ENCODE data around the gene CRELD2.
A peak's percentile ranks its signal among the peaks of the same experiment; 100 is the strongest.

CRELD2 gene

DNA sequence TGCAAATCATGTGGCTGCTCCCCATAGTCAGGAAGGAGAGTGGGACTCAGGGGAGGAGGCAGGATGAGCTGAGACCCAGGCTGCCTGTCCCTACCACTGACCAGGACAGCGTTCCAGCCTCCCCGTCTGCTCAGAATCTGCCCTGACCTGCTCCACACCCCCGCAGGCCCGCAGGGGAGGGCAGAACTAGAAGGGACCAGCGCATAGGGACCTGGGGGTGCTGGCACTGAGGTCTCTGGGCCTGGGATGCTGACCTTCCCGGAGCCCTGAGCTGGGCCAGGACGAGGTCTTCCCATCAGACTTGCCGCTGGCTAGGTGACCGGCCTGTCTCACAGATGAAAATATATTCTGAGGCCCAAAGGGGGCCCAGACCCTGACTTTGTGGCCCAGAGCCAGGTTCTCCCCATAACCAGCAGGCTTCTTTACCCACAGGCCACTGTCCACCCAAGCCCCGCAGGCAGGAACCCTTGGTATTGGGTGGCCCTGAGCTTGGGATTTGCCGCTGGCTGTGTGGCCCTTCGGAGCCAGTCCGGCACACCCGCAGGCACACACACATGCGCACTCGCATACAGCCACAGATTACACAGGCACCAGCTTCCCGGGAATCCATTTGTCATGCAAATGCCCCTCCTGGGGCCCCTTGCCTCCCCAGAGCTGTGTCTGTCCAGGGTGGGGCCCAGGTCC is 28.3 kb downstream of the CRELD2 start:
- peak overlapping the region; percentile 65 for H3K9ac ChIP-seq (ENCODE audit: low read depth, low read length)
- peaks cover 4% of the 10 kb centered on the region for H3K4me1 ChIP-seq (ENCODE audit: control insufficient read depth, insufficient read depth, low read length)
- H3K27me3 ChIP-seq (ENCODE audit: control insufficient read depth, insufficient read depth, low read length) = no peaks in the 10 kb centered on the region
- no peaks in the 10 kb centered on the region for H3K9me3 ChIP-seq (ENCODE audit: control insufficient read depth, insufficient read depth, low read length)
- no peaks in the 10 kb centered on the region for H3K36me3 ChIP-seq (ENCODE audit: control insufficient read depth, insufficient read depth, low read length)
- H3K4me3 ChIP-seq (ENCODE audit: low read depth, low read length) = no peak overlapping the region

DNA sequence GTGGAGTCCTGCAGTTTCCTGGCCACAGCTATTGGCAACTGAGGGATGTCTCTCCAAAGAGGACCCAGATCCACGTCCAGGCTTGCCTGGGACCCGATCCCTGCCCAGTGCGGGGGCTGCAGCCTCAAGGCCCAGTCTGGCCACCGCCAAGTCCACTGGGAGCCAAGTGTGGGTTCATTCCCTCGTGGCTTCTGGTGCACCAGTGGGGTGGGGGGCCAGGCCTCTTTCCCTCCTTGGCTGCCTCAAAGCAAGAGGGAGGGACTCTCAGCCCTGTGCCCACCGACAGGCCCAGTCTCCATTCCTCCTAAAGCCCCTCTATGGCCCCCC is 28.8 kb downstream of the CRELD2 start:
- Histone ChIP-seq H3K27me3 (ENCODE audit: control insufficient read depth, insufficient read depth, low read length) (no peaks in the 10 kb centered on the region), H3K4me1 (ENCODE audit: control insufficient read depth, insufficient read depth, low read length) (peaks cover 4% of the 10 kb centered on the region), H3K36me3 (ENCODE audit: control insufficient read depth, insufficient read depth, low read length) (no peaks in the 10 kb centered on the region), H3K9ac (ENCODE audit: low read depth, low read length) (peak overlapping the region; percentile 65), H3K9me3 (ENCODE audit: control insufficient read depth, insufficient read depth, low read length) (no peaks in the 10 kb centered on the region), H3K4me3 (ENCODE audit: low read depth, low read length) (no peak overlapping the region)

DNA sequence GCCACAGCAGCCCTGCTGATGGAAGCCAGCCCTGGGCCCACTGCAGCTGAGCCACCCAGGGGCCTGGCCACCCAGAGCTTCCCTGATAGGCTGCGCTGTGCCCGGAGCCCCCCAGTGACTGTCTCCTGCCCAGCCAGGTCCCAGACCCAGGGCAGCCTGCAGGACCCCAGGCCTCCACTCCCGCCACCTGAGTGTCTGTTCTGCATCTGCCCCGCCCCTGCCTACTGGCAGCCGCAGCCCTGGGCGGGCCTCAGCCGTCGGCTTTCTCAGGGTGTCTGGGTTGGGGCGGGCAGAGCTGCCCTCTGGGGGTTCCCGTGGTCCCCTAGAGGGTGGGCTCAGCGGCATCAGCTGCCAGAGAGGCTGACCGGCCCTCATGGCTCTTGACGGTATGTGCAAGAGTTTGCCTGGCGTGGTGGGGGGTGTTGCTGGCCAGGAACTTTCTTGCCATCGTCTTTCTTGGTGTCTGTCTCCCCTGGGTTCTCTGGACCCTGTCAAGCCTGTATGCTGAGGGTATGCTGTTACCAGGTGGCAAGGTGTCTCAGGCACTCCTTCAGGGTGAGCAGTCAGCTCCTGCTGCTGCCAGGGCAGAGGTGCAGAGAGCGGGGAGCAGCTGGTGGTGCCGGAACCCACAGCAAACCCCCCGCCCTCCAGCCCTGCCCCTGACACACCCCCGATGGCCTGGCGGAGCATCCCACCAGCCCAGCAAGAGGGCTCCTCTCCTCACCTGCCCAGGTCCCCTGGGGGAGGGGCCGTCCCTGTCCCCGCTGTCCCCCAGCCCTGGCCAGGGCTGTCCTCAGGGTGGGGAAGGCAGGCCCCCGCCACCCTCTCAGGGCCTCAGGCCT is 29.9 kb downstream of the CRELD2 start:
- Histone ChIP-seq H3K9me3 (ENCODE audit: control insufficient read depth, insufficient read depth, low read length) (no peaks in the 10 kb centered on the region), H3K4me3 (ENCODE audit: low read depth, low read length) (no peak overlapping the region), H3K36me3 (ENCODE audit: control insufficient read depth, insufficient read depth, low read length) (no peaks in the 10 kb centered on the region), H3K27me3 (ENCODE audit: control insufficient read depth, insufficient read depth, low read length) (no peaks in the 10 kb centered on the region), H3K4me1 (ENCODE audit: control insufficient read depth, insufficient read depth, low read length) (peaks cover 4% of the 10 kb centered on the region), H3K9ac (ENCODE audit: low read depth, low read length) (no peak overlapping the region)

DNA sequence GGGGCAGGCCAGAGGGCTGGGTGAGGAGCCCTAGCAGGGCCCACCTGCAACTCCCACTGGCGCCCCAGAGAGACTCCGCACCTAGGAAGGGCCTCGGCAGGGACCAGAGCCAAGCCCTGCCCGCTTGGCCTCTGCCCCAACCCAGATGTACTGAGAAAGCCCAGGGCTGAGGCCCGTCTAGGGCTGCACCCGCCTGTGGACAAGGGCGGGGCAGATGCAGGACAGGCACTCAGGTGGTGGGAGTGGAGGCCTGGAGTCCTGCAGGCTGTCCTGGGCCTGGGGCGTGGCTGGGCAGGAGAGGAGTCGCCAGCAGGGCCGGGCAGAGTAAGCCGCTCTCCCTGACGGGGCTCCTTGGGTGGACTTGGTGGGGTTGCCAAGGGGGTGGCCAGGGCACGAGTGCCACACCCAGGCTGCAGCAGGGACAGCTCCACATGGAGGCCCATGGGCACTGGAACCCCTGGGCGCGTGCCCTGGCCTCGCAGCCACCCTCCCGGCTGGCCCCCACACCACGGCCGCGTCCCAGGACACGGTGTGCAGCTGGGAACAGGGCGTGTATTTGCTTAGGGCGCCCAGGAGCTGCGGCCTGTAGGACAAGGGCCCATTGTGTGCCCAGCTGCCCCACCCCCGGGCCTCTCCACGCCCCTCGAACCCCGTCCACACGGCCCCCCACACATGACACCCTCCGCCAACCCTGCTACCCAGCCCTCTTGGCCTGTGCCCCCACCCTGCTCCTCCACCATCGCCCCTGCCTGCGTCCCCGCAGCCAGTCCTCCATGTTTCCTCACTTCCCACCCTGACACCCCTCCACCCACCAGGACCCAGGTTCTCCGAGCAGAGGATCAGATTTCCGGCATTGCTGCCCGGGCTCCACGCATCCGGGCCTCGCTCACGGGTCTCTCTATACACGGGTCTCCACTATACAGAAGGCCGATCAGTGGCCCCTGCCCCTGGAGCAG is 30.8 kb downstream of the CRELD2 start:
- Histone ChIP-seq H3K9me3 (ENCODE audit: control insufficient read depth, insufficient read depth, low read length) (no peaks in the 10 kb centered on the region), H3K4me3 (ENCODE audit: low read depth, low read length) (no peak overlapping the region), H3K27me3 (ENCODE audit: control insufficient read depth, insufficient read depth, low read length) (no peaks in the 10 kb centered on the region), H3K9ac (ENCODE audit: low read depth, low read length) (no peak overlapping the region), H3K4me1 (ENCODE audit: control insufficient read depth, insufficient read depth, low read length) (peaks cover 4% of the 10 kb centered on the region), H3K36me3 (ENCODE audit: control insufficient read depth, insufficient read depth, low read length) (no peaks in the 10 kb centered on the region)

DNA sequence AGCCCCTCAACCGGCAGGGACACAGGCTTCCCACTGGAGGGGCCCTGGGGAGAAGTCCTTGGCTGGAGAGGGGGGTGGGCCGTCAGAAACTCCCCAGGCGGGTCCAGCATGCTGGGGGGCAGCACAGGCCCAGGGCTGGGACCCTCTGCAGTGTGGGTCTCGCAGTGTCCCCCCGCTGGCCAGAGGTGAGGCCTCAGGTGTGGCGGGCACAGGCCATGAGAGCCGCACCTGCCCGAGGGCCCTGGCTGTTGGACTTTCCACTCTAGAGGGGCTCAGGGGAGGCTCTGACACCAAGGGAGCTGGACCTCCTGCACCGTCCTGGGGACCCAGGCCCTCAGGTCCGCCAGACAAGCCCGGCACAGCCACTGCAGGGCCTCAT is 31.5 kb downstream of the CRELD2 start:
- Histone ChIP-seq H3K27me3 (ENCODE audit: control insufficient read depth, insufficient read depth, low read length) (no peaks in the 10 kb centered on the region), H3K9me3 (ENCODE audit: control insufficient read depth, insufficient read depth, low read length) (no peaks in the 10 kb centered on the region), H3K4me3 (ENCODE audit: low read depth, low read length) (no peak overlapping the region), H3K4me1 (ENCODE audit: control insufficient read depth, insufficient read depth, low read length) (peaks cover 4% of the 10 kb centered on the region), H3K36me3 (ENCODE audit: control insufficient read depth, insufficient read depth, low read length) (no peaks in the 10 kb centered on the region), H3K9ac (ENCODE audit: low read depth, low read length) (no peak overlapping the region)

DNA sequence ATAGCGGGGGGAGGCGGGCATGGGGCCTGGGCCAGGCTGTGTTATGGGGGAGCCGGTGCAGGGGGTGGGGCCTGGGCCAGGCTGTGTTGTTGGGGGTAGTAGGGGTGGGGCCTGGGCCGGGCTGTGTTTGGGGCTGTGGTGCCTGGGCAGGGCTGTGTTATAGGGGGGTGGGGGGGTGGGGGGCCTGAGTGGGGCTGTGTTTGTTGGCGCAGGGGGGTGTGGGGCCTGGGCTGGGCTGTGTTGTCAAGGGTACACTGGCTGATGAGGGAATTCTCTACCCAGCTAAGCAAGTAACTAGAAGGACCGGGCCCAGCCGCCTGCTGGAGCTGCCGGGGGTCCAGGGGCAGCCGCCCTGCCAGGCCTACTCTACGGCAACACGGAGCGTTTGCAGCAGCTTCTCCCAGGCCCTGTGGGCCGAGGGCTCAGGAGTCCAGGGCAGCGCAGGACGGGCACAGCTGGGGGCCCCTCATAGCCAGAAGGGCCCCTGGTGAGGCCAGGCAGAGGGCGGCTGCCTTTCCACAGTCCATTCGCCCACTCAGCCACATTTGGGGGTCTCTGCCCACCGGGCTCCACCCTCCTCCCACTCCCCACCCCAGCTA is 32.1 kb downstream of the CRELD2 start:
- no peaks in the 10 kb centered on the region for H3K36me3 ChIP-seq (ENCODE audit: control insufficient read depth, insufficient read depth, low read length)
- no peaks in the 10 kb centered on the region for H3K27me3 ChIP-seq (ENCODE audit: control insufficient read depth, insufficient read depth, low read length)
- peaks cover 4% of the 10 kb centered on the region for H3K4me1 ChIP-seq (ENCODE audit: control insufficient read depth, insufficient read depth, low read length)
- H3K4me3 ChIP-seq (ENCODE audit: low read depth, low read length) = no peak overlapping the region
- no peaks in the 10 kb centered on the region for H3K9me3 ChIP-seq (ENCODE audit: control insufficient read depth, insufficient read depth, low read length)
- no peak overlapping the region for H3K9ac ChIP-seq (ENCODE audit: low read depth, low read length)

DNA sequence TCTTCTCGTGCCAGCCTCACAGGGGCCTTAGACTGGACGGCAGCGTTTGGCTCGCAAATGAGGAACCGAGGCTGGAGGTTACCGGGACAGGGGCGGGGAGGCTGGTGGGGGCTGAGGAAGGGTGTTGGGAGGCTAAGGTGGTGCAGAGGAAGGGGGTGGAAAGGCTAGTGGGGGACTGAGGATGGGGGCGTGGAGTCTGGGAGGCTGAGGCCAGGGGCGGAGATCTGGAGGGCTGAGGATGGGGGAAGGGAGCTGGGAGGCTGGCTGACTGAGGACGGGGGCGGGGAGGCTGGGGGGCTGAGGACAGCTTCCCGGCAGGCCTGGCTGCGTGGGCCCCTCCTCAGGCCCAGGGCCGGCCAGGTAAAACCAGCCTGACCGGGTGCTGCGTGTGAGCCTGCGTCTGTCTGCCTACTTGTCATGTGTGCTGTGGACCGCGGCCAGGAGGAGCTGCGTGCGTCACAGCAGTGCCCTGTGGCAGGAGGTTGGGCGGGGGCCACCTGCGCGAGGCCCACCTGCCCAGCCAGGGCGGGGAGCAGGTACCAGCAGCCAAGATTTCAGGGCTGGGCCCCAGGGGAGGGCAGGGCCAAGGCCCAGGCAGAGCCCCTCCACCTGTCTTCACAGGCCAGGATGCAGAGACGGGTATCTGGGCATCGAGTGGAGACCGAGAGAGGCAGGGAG is 32.7 kb downstream of the CRELD2 start:
- H3K36me3 ChIP-seq (ENCODE audit: control insufficient read depth, insufficient read depth, low read length) = no peaks in the 10 kb centered on the region
- peaks cover 4% of the 10 kb centered on the region for H3K4me1 ChIP-seq (ENCODE audit: control insufficient read depth, insufficient read depth, low read length)
- H3K9me3 ChIP-seq (ENCODE audit: control insufficient read depth, insufficient read depth, low read length) = no peaks in the 10 kb centered on the region
- no peak overlapping the region for H3K4me3 ChIP-seq (ENCODE audit: low read depth, low read length)
- H3K9ac ChIP-seq (ENCODE audit: low read depth, low read length) = no peak overlapping the region
- H3K27me3 ChIP-seq (ENCODE audit: control insufficient read depth, insufficient read depth, low read length) = no peaks in the 10 kb centered on the region

DNA sequence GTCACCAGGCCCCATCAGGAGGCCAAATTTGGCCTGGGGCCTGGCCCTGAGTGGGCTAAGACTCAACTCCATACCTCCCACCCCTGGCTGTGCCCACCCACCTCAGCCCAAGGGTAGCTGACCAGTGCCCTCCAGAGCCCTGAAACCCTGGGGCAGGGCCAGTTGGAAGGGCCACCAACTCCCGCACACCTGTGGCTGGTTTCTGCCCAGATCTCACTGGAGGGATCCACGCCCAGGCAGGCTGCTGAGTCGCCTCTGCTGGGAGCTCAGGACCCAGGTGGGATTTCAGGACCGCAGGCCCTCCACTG is 33.2 kb downstream of the CRELD2 start:
- Histone ChIP-seq H3K4me1 (ENCODE audit: control insufficient read depth, insufficient read depth, low read length) (peaks cover 3% of the 10 kb centered on the region), H3K9me3 (ENCODE audit: control insufficient read depth, insufficient read depth, low read length) (no peaks in the 10 kb centered on the region), H3K9ac (ENCODE audit: low read depth, low read length) (no peak overlapping the region), H3K4me3 (ENCODE audit: low read depth, low read length) (no peak overlapping the region), H3K36me3 (ENCODE audit: control insufficient read depth, insufficient read depth, low read length) (no peaks in the 10 kb centered on the region), H3K27me3 (ENCODE audit: control insufficient read depth, insufficient read depth, low read length) (no peaks in the 10 kb centered on the region)

DNA sequence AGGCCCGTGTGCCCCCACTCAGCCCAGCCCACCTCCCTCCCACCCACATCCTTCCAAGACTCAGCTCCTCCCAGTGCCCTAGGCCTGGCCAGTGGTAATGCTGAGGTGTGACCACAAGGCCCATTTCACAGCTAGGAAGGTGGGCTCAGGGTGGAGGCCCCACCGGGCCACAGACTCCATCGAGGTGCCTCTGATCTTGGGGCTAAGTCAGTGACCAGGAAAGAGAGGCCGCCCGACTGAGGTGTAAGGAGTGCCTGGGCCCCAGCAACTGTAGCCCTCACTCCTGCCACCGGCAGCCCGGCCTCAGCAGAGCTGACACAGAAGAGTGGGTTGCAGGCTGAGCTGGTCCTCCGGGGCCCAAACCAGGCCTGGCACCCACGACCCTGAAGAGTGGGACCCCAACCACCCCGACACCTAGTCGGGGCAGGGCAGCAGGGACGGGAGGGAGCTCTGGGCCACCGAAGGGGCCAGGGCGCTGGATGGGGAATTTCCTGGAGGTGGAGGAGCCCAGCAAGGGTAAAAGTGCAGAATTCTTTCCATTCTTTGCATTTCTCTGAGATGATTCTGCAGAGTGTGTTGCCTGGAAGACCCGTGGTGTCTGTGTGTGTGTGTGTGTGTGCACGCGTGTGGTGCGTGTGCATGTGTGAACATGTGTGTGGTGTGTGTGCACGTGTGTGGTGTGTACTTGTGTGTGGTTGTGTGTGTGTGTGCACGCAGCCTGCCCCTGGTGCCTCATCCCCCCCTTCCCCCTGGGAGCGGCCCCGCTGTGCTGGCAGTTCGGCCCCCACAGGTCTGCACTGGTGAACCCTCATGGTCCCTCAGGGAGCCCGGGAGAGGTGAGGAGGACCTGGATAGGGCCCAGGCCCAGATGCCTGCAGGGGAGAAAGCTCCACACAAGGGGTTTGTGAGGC is 33.8 kb downstream of the CRELD2 start:
- Histone ChIP-seq H3K27me3 (ENCODE audit: control insufficient read depth, insufficient read depth, low read length) (no peaks in the 10 kb centered on the region), H3K36me3 (ENCODE audit: control insufficient read depth, insufficient read depth, low read length) (no peaks in the 10 kb centered on the region), H3K9me3 (ENCODE audit: control insufficient read depth, insufficient read depth, low read length) (no peaks in the 10 kb centered on the region), H3K4me1 (ENCODE audit: control insufficient read depth, insufficient read depth, low read length) (no peaks in the 10 kb centered on the region), H3K4me3 (ENCODE audit: low read depth, low read length) (no peak overlapping the region), H3K9ac (ENCODE audit: low read depth, low read length) (peak overlapping the region; percentile 37)

DNA sequence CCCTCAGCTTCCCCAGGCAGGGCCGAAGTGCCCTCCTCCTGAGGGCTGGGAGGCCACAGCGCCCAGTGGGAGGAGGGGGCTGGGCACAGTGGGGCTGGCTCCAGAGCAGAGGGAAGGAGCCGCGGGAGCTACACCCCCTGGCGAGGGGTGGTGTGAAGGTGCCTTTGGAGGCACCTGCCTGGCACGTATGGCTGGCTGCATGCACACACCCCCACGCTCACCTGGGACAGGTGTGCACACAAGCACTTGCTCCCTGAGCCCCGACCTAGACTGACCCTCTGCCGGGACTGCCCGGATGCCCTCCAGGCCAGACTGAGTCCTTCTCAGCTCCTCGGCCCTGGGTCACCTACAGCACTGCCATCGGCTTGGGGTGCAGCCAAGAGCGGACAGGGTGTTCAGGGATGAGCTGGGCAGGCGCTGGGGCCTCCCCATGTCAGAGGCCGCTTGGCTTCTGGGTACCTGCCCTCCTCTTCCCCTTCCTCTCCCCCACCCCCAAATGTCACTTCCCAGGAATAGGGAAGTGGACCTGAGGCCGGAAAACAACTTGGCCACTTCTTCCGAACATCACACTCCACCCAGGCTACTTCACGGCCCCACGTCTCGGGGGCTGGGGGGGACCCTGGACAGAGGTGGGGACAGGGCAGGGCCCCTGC is 34.7 kb downstream of the CRELD2 start:
- H3K9me3 ChIP-seq (ENCODE audit: control insufficient read depth, insufficient read depth, low read length) = no peaks in the 10 kb centered on the region
- H3K36me3 ChIP-seq (ENCODE audit: control insufficient read depth, insufficient read depth, low read length) = no peaks in the 10 kb centered on the region
- H3K4me3 ChIP-seq (ENCODE audit: low read depth, low read length) = no peak overlapping the region
- no peaks in the 10 kb centered on the region for H3K27me3 ChIP-seq (ENCODE audit: control insufficient read depth, insufficient read depth, low read length)
- H3K4me1 ChIP-seq (ENCODE audit: control insufficient read depth, insufficient read depth, low read length) = no peaks in the 10 kb centered on the region
- no peak overlapping the region for H3K9ac ChIP-seq (ENCODE audit: low read depth, low read length)
